ENCODE data around the gene DPP6. TPM values are rescaled to one million over a fixed set of nuclear protein-coding genes. Genes with fewer than 3 reads are reported as not detected.

Gene DPP6
- total and polyA plus RNA-seq, 4 experiments from 2014 or later = not detected

- H3K36me3 ChIP-seq (ENCODE audit: insufficient read depth, low read length) = no peaks in the 10 kb centered on the region
- Mint-ChIP-seq H3K27ac (no peak overlapping the region), H3K4me3 (no peak overlapping the region), H3K4me1 (no peaks in the 10 kb centered on the region), H3K9me3 (peaks cover 0 to 13% (median 4%) of the 10 kb centered on the region in 8 donors), H3K27me3 (no peaks in the 10 kb centered on the region), H3K36me3 (no peaks in the 10 kb centered on the region)
- no peak overlapping the region for H3K27ac ChIP-seq (ENCODE audit: low read depth, low read length)
- ChIA-PET POLR2A (ENCODE audit: partially characterized antibody) (no interaction called here), CTCF (ENCODE audit: partially characterized antibody) (no interaction called here)
- no peaks in the 10 kb centered on the region for H3K4me1 ChIP-seq (ENCODE audit: insufficient read depth, low read length)
- intact Hi-C loops (cut with micrococcal nuclease) = no loop called here
- no peak overlapping the region for H3K4me3 ChIP-seq (ENCODE audit: low read length in 2 of 2)
- DNase-seq = no peak
- H3K27me3 ChIP-seq (ENCODE audit: insufficient read depth, low read length) = no peaks in the 10 kb centered on the region
- H3K9me3 ChIP-seq (ENCODE audit: control insufficient read depth in 1 of 2, low read length in 2 of 2) = no peaks in the 10 kb centered on the region
These were observed 280.8 kb downstream of the DPP6 start for GRCh38 chr7:154332811-154333580.

GRCh38 chr7:154336295-154336694 is 284.1 kb downstream of the DPP6 start:
- no peak for DNase-seq
- intact Hi-C loops (cut with micrococcal nuclease) = no loop called here
- no peaks in the 10 kb centered on the region for H3K4me1 Mint-ChIP-seq
- CTCF ChIA-PET (ENCODE audit: partially characterized antibody) = no interaction called here
- H3K4me3 ChIP-seq (ENCODE audit: low read length in 2 of 2) = no peak overlapping the region
- no peaks in the 10 kb centered on the region for H3K27me3 ChIP-seq (ENCODE audit: insufficient read depth, low read length)
- H3K36me3 ChIP-seq (ENCODE audit: insufficient read depth, low read length) = no peaks in the 10 kb centered on the region
- H3K4me1 ChIP-seq (ENCODE audit: insufficient read depth, low read length) = no peaks in the 10 kb centered on the region
- no peak overlapping the region for H3K4me3 Mint-ChIP-seq
- POLR2A ChIA-PET (ENCODE audit: partially characterized antibody) = no interaction called here
- no peaks in the 10 kb centered on the region for H3K36me3 Mint-ChIP-seq
- H3K27ac ChIP-seq (ENCODE audit: low read depth, low read length) = no peak overlapping the region
- peaks cover 0 to 10% (median 3%) of the 10 kb centered on the region in 8 donors for H3K9me3 Mint-ChIP-seq
- H3K9me3 ChIP-seq (ENCODE audit: control insufficient read depth in 1 of 2, low read length in 2 of 2) = no peaks in the 10 kb centered on the region
- H3K27me3 Mint-ChIP-seq = no peaks in the 10 kb centered on the region
- H3K27ac Mint-ChIP-seq = no peak overlapping the region

- Mint-ChIP-seq H3K27me3 (no peaks in the 10 kb centered on the region), H3K27ac (no peak overlapping the region), H3K9me3 (peaks cover 0 to 10% (median 3%) of the 10 kb centered on the region in 8 donors), H3K36me3 (no peaks in the 10 kb centered on the region), H3K4me3 (no peak overlapping the region), H3K4me1 (no peaks in the 10 kb centered on the region)
- Histone ChIP-seq H3K9me3 (ENCODE audit: control insufficient read depth in 1 of 2, low read length in 2 of 2) (no peaks in the 10 kb centered on the region), H3K4me1 (ENCODE audit: insufficient read depth, low read length) (no peaks in the 10 kb centered on the region), H3K27ac (ENCODE audit: low read depth, low read length) (no peak overlapping the region), H3K4me3 (ENCODE audit: low read length in 2 of 2) (no peak overlapping the region), H3K36me3 (ENCODE audit: insufficient read depth, low read length) (no peaks in the 10 kb centered on the region), H3K27me3 (ENCODE audit: insufficient read depth, low read length) (no peaks in the 10 kb centered on the region)
- ChIA-PET POLR2A (ENCODE audit: partially characterized antibody) (no interaction called here), CTCF (ENCODE audit: partially characterized antibody) (no interaction called here)
- DNase-seq = no peak
- intact Hi-C loops (cut with micrococcal nuclease) = no loop called here
These were observed 286.7 kb downstream of the DPP6 start for GRCh38 chr7:154338701-154339506.

- Histone ChIP-seq H3K9me3 (ENCODE audit: control insufficient read depth in 1 of 2, low read length in 2 of 2) (no peaks in the 10 kb centered on the region), H3K36me3 (ENCODE audit: insufficient read depth, low read length) (no peaks in the 10 kb centered on the region), H3K27ac (ENCODE audit: low read depth, low read length) (no peak overlapping the region), H3K27me3 (ENCODE audit: insufficient read depth, low read length) (no peaks in the 10 kb centered on the region), H3K4me1 (ENCODE audit: insufficient read depth, low read length) (no peaks in the 10 kb centered on the region), H3K4me3 (ENCODE audit: low read length in 2 of 2) (no peak overlapping the region)
- Mint-ChIP-seq H3K36me3 (no peaks in the 10 kb centered on the region), H3K9me3 (peaks cover 0 to 6% (median 3%) of the 10 kb centered on the region in 8 donors), H3K4me3 (no peak overlapping the region), H3K27me3 (no peaks in the 10 kb centered on the region), H3K4me1 (no peaks in the 10 kb centered on the region), H3K27ac (no peak overlapping the region)
- POLR2A ChIA-PET (ENCODE audit: partially characterized antibody) = no interaction called here
- intact Hi-C loops (cut with micrococcal nuclease) = no loop called here
- DNase-seq = no peak
- CTCF ChIA-PET (ENCODE audit: partially characterized antibody) = no interaction called here
These were observed 290.9 kb downstream of the DPP6 start for GRCh38 chr7:154342971-154343633.

GRCh38 chr7:154343778-154344412 is 291.7 kb downstream of the DPP6 start:
- Histone ChIP-seq H3K9me3 (ENCODE audit: control insufficient read depth in 1 of 2, low read length in 2 of 2) (no peaks in the 10 kb centered on the region), H3K4me1 (ENCODE audit: insufficient read depth, low read length) (no peaks in the 10 kb centered on the region), H3K27ac (ENCODE audit: low read depth, low read length) (no peak overlapping the region), H3K4me3 (ENCODE audit: low read length in 2 of 2) (no peak overlapping the region), H3K36me3 (ENCODE audit: insufficient read depth, low read length) (no peaks in the 10 kb centered on the region), H3K27me3 (ENCODE audit: insufficient read depth, low read length) (no peaks in the 10 kb centered on the region)
- no peaks in the 10 kb centered on the region for H3K36me3 Mint-ChIP-seq
- no peaks in the 10 kb centered on the region for H3K4me1 Mint-ChIP-seq
- intact Hi-C loops (cut with micrococcal nuclease) = no loop called here
- H3K27ac Mint-ChIP-seq = no peak overlapping the region
- H3K9me3 Mint-ChIP-seq = peaks cover 0 to 6% (median 3%) of the 10 kb centered on the region in 8 donors
- ChIA-PET CTCF (ENCODE audit: partially characterized antibody) (no interaction called here), POLR2A (ENCODE audit: partially characterized antibody) (no interaction called here)
- H3K27me3 Mint-ChIP-seq = no peaks in the 10 kb centered on the region
- no peak for DNase-seq
- no peak overlapping the region for H3K4me3 Mint-ChIP-seq

GRCh38 chr7:154345093-154345492 is 292.9 kb downstream of the DPP6 start:
- Histone ChIP-seq H3K36me3 (ENCODE audit: insufficient read depth, low read length) (no peaks in the 10 kb centered on the region), H3K4me1 (ENCODE audit: insufficient read depth, low read length) (no peaks in the 10 kb centered on the region), H3K27ac (ENCODE audit: low read depth, low read length) (no peak overlapping the region), H3K4me3 (ENCODE audit: low read length in 2 of 2) (no peak overlapping the region), H3K9me3 (ENCODE audit: control insufficient read depth in 1 of 2, low read length in 2 of 2) (no peaks in the 10 kb centered on the region), H3K27me3 (ENCODE audit: insufficient read depth, low read length) (no peaks in the 10 kb centered on the region)
- no peak for DNase-seq
- intact Hi-C loops (cut with micrococcal nuclease) = no loop called here
- Mint-ChIP-seq H3K36me3 (no peaks in the 10 kb centered on the region), H3K4me1 (no peaks in the 10 kb centered on the region), H3K27me3 (no peaks in the 10 kb centered on the region), H3K9me3 (peaks cover 0 to 12% (median 5%) of the 10 kb centered on the region in 8 donors), H3K27ac (no peak overlapping the region), H3K4me3 (no peak overlapping the region)
- ChIA-PET CTCF (ENCODE audit: partially characterized antibody) (no interaction called here), POLR2A (ENCODE audit: partially characterized antibody) (no interaction called here)

- POLR2A ChIA-PET (ENCODE audit: partially characterized antibody) = no interaction called here
These were observed 295.6 kb downstream of the DPP6 start for GRCh38 chr7:154347700-154348266.

More at GRCh38 chr7:154347700-154348266, 295.6 kb downstream of the DPP6 start:
- CTCF ChIA-PET (ENCODE audit: partially characterized antibody) = no interaction called here
- Histone ChIP-seq H3K36me3 (ENCODE audit: insufficient read depth, low read length) (no peaks in the 10 kb centered on the region), H3K4me1 (ENCODE audit: insufficient read depth, low read length) (no peaks in the 10 kb centered on the region), H3K27me3 (ENCODE audit: insufficient read depth, low read length) (no peaks in the 10 kb centered on the region), H3K4me3 (ENCODE audit: low read length in 2 of 2) (no peak overlapping the region), H3K27ac (ENCODE audit: low read depth, low read length) (no peak overlapping the region), H3K9me3 (ENCODE audit: control insufficient read depth in 1 of 2, low read length in 2 of 2) (no peaks in the 10 kb centered on the region)
- no peak overlapping the region for H3K4me3 Mint-ChIP-seq
- intact Hi-C loops (cut with micrococcal nuclease) = no loop called here
- no peak for DNase-seq
- H3K9me3 Mint-ChIP-seq = peaks cover 0 to 20% (median 5%) of the 10 kb centered on the region in 8 donors
- H3K4me1 Mint-ChIP-seq = no peaks in the 10 kb centered on the region
- H3K36me3 Mint-ChIP-seq = no peaks in the 10 kb centered on the region
- no peaks in the 10 kb centered on the region for H3K27me3 Mint-ChIP-seq
- no peak overlapping the region for H3K27ac Mint-ChIP-seq

Measured in CD4-positive, alpha-beta memory T cell (primary cell).